Memory B cell (primary cell): Measurements from ENCODE around the gene TYMS.

Experiments
- ATAC-seq: fragments of 150-1000 bp; cut with Tn5 transposase; 2 replicates; pipeline ENCODE4 v1.10.0; 2021; ENCODE audit warnings: low read depth, mild to moderate bottlenecking, moderate library complexity
- DNase-seq, 2 donors: peaks; one replicate each; pipeline ENCODE4 v3.0.0; 2022; ENCODE audit warnings: low spot score in 2 of 2
- H3K27ac Mint-ChIP-seq: one replicate; pipeline ENCODE4 v1.8.0; 2022; ENCODE audit warnings: mild to moderate bottlenecking, moderate library complexity, mixed read lengths
- H3K27me3 Mint-ChIP-seq: one replicate; pipeline ENCODE4 v1.8.0; 2022; ENCODE audit warnings: mixed read lengths
- H3K36me3 Mint-ChIP-seq: one replicate; pipeline ENCODE4 v1.8.0; 2022; ENCODE audit warnings: mild to moderate bottlenecking, mixed read lengths
- H3K4me1 Mint-ChIP-seq: one replicate; pipeline ENCODE4 v1.8.0; 2022; ENCODE audit warnings: mixed read lengths
- H3K4me3 Mint-ChIP-seq: one replicate; pipeline ENCODE4 v1.8.0; 2022; ENCODE audit warnings: mild to moderate bottlenecking, moderate library complexity, mixed read lengths
- H3K9me3 Mint-ChIP-seq: one replicate; pipeline ENCODE4 v1.8.0; 2022; ENCODE audit warnings: mixed read lengths

TYMS gene

DNA sequence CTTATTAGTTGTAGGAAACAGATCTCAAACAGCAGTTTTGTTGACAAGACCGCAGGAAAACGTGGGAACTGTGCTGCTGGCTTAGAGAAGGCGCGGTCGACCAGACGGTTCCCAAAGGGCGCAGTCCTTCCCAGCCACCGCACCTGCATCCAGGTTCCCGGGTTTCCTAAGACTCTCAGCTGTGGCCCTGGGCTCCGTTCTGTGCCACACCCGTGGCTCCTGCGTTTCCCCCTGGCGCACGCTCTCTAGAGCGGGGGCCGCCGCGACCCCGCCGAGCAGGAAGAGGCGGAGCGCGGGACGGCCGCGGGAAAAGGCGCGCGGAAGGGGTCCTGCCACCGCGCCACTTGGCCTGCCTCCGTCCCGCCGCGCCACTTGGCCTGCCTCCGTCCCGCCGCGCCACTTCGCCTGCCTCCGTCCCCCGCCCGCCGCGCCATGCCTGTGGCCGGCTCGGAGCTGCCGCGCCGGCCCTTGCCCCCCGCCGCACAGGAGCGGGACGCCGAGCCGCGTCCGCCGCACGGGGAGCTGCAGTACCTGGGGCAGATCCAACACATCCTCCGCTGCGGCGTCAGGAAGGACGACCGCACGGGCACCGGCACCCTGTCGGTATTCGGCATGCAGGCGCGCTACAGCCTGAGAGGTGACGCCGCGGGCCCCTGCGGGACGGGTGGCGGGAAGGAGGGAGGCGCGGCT lies at the start of gene TYMS:
TSS of gene TYMS (plus strand) at position 343 of the 690 bp plus-strand sequence. CDS start at position 433, 90 bp downstream.
- Mint-ChIP-seq H3K9me3 (peaks cover 2% of the 10 kb centered on the region), H3K4me3 (peak within 1 kb of the TSS; percentile 70), H3K4me1 (no peaks in the 10 kb centered on the region), H3K27me3 (peaks cover 13% of the 10 kb centered on the region), H3K36me3 (peaks cover 2% of the 10 kb centered on the region), H3K27ac (no peak within 1 kb of the TSS)
- DNase-seq (peak in 1 of 2 donors; percentile 27), ATAC-seq (peak; percentile 37)

DNA sequence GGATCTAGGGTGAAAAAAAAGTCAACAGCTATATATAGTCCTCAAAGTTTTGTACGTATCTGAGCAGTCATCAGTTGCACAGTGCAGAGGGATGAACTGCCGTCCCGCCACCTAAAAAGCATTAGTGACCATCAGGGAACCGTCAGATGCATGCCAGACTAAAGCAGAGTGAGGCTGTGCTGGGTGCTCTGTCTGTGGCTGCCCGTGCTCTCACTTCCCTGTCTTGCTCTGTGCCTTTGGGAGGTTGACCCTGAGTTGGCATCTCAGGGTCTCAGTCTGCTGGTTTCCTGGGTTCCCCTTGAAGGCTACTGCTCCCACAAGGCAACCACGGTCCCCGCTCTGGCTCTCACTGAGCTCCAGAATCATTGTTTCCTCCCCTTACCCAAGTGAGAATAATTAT lies 49.5 kb upstream of the TYMS start:
- Mint-ChIP-seq H3K27ac (no peak overlapping the region), H3K9me3 (no peaks in the 10 kb centered on the region), H3K27me3 (peaks cover 8% of the 10 kb centered on the region), H3K36me3 (no peaks in the 10 kb centered on the region), H3K4me1 (no peaks in the 10 kb centered on the region), H3K4me3 (no peak overlapping the region)
- DNase-seq (no peak), ATAC-seq (peak; percentile 26)

DNA sequence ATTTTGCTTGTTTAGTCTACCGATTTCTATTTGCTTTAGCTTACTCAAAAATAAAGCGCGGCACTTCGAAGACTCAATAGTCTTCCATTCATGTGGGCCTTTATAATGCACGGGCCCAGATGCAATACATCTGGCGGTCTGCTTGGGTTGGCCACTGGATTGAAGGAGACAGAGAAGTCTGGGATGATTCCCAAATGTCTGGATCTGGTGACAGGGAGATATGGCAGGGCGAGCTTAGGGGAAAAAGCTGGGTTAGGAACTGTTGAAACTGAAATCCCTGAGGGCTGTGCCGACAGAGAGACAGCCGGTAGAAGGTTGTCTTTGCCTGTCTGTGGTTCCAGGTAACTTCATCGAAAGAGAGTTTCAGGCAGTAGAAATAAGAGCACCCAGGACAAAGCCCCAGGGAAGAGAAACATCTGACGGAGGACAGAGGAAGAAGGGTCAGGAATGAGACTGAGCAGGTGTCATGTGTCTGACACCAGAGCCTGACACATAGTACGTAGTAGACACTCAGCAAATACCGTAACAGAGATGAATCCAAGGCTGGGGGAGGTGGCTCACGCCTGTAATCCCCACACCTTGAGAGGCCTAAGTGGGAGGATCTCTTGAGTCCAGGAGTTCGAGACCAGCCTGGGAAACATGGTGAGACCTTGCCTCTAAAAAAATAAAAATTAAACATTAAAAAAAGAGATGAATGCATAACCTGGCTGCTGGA lies 47.1 kb upstream of the TYMS start:
- peaks cover 6% of the 10 kb centered on the region for H3K27me3 Mint-ChIP-seq
- ATAC-seq (no peak), DNase-seq (no peak)
- H3K4me1 Mint-ChIP-seq, result no peaks in the 10 kb centered on the region
- no peak overlapping the region for H3K4me3 Mint-ChIP-seq
- H3K27ac Mint-ChIP-seq, result no peak overlapping the region
- no peaks in the 10 kb centered on the region for H3K9me3 Mint-ChIP-seq
- H3K36me3 Mint-ChIP-seq, result no peaks in the 10 kb centered on the region

DNA sequence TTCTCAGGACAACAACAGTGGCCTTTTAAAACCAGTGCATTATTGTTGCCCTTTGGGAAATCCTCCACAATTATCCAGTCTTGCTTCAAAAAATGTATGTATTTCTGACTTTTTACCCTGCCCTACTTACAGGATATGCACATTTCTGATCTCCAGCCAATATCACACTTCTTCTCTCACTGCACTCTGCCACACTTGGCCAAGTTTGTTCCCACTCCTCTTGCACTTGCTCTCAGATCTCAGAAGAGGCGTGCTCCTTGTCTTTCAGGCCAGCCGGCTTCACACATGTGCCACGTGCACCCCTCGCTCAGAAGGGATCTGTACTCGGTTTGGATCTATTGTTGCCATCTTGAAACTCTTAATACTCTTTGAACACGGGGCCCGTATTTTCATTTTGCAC lies 45.3 kb upstream of the TYMS start:
- H3K27me3 Mint-ChIP-seq, result peaks cover 6% of the 10 kb centered on the region
- H3K9me3 Mint-ChIP-seq, result no peaks in the 10 kb centered on the region

DNA sequence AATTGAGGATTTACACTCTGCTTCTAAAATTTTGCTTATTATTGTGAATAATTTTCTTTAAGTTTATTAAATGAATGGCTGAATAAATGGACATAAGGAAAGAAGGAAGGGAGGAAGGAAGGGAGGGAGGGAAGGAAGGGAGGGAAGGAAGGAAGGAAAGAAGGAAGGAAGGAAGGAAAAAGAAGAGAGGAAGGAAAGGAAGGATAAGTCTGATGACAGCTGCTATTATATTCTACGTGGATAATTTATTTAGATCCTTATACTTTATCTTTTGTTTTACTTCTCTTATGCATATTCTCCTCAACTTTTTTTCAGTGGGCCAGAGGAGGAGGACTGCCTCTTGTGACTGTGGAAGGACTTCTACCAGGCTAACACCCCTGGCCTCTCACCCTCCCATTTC lies 43.3 kb upstream of the TYMS start:
- Mint-ChIP-seq H3K27ac (no peak overlapping the region), H3K4me1 (no peaks in the 10 kb centered on the region), H3K36me3 (no peaks in the 10 kb centered on the region), H3K9me3 (no peaks in the 10 kb centered on the region), H3K27me3 (peaks cover 6% of the 10 kb centered on the region), H3K4me3 (no peak overlapping the region)
- ATAC-seq (no peak), DNase-seq (no peak)

More for the DNA sequence above, 45.3 kb upstream of the TYMS start:
- H3K27ac Mint-ChIP-seq, result no peak overlapping the region
- H3K36me3 Mint-ChIP-seq, result no peaks in the 10 kb centered on the region
- no peak for DNase-seq
- ATAC-seq, result no peak
- H3K4me3 Mint-ChIP-seq, result no peak overlapping the region
- no peaks in the 10 kb centered on the region for H3K4me1 Mint-ChIP-seq

DNA sequence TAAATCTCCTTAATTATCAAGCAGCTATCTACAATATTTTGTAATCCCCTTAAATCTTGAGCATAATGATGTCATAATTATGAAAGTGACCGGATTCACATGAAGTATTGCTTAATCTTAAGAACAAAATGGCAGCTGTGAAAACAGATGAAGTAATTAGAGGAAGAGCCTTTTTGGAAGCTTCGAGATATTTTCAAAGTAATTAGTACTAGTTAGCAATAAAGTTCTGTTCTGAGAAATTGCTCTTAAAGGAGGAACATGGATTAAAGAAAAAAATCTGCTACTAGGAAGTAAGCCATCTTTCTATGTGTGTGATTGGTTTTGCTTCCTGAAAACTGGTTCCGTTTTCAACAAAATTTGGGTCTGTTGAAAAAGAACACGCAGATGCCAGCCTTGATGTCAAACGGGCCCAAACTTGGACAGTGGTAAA lies 42.3 kb upstream of the TYMS start:
- no peak for DNase-seq
- Mint-ChIP-seq H3K36me3 (no peaks in the 10 kb centered on the region), H3K4me3 (no peak overlapping the region), H3K4me1 (no peaks in the 10 kb centered on the region), H3K27me3 (peaks cover 6% of the 10 kb centered on the region), H3K9me3 (no peaks in the 10 kb centered on the region), H3K27ac (no peak overlapping the region)
- ATAC-seq, result no peak

DNA sequence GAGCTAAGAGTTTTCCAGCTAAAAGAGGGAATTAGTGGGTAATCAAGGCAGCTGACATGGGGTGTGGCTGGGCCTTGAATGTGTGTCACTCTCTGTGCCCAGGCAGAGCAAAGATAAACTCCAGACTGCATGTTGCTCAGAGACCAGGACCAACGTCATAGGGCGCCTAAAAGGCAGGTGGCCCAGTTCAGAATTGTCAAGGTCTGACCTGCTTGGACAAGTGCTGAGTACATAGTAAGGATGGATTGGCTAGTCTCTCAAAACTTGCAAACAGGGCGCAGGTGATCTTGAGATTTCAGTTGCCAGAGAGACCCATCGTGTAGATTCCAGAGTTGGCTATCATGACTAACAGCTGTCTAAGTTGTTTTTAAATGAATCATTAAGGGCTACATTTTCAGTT lies 41.7 kb upstream of the TYMS start:
- no peak for DNase-seq
- H3K36me3 Mint-ChIP-seq, result no peaks in the 10 kb centered on the region
- H3K4me1 Mint-ChIP-seq, result no peaks in the 10 kb centered on the region
- no peaks in the 10 kb centered on the region for H3K9me3 Mint-ChIP-seq
- no peak for ATAC-seq
- no peak overlapping the region for H3K4me3 Mint-ChIP-seq
- H3K27me3 Mint-ChIP-seq, result peaks cover 6% of the 10 kb centered on the region
- no peak overlapping the region for H3K27ac Mint-ChIP-seq

DNA sequence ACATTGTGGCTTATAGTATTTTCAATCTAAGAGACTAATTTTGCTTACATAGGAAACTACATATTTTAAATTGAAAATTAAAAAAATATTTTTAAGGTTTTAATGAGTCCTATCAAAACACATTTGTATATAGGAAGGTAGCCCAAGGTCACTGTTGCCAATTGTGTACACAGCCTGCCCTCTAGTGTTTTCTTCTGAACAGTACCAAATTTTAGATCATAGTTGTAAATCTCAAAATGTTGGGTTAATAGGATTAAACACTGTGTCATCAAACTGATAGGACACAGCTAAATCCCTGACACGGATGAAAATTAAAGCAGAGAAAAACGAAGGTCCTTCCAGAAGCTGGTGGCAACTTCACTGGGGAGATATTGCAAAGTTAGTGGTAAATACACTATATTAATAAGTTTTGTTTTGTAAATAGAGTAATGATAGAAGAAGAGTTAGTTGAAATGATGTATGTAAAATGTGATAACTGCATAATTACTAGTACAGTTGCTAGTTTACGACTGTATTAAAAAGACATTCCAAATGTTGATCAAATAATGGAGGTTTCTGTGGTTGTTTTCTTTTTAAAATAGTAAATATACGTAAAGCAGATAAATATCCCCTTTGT lies 41.0 kb upstream of the TYMS start:
- Mint-ChIP-seq H3K27ac (no peak overlapping the region), H3K27me3 (peaks cover 6% of the 10 kb centered on the region), H3K4me3 (no peak overlapping the region), H3K36me3 (no peaks in the 10 kb centered on the region), H3K9me3 (no peaks in the 10 kb centered on the region), H3K4me1 (no peaks in the 10 kb centered on the region)
- DNase-seq (no peak), ATAC-seq (no peak)

DNA sequence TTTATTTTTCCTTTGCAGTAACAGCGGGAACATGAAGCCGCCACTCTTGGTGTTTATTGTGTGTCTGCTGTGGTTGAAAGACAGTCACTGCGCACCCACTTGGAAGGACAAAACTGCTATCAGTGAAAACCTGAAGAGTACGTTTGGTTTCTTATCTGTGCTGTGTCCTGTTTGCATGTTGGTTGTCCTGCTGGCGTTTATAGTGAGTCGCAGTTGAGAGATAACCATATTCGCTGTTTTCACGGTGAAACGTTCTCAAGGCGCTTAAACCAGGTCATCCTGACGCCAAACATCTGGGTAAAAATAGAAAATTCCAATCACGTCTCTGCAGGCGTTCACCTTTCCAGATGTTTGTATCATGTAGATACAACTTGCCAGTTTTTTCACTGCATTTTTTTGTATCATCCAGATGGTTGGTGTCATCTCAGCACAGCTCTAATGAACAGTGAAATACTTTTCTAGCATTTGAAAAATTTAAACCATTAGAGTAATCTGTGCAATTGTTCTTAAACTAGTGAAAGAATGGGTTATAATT lies 39.4 kb upstream of the TYMS start:
- H3K27ac Mint-ChIP-seq, result no peak overlapping the region
- H3K36me3 Mint-ChIP-seq, result no peaks in the 10 kb centered on the region
- no peak for DNase-seq
- ATAC-seq, result no peak
- no peak overlapping the region for H3K4me3 Mint-ChIP-seq
- H3K4me1 Mint-ChIP-seq, result no peaks in the 10 kb centered on the region
- H3K9me3 Mint-ChIP-seq, result no peaks in the 10 kb centered on the region
- H3K27me3 Mint-ChIP-seq, result peaks cover 2% of the 10 kb centered on the region

DNA sequence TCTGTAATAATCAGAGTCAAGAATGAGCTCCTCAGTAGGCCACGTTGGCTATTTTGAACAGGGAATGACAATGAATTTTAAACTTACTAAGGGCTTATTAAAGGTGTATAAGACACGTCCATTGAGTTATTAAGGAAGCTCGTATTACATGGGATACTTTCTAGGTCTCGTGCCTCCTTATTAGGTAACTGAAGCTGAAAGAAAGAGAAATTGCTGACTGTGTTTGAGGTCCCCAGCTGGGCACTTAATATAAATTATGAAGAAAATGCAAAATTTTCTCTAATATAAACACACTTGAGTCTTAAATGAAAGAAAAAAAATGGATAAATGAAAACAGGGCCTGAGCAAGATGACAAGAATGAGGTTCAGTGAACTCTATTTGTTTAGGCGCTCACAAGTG lies 38.8 kb upstream of the TYMS start:
- no peak for DNase-seq
- Mint-ChIP-seq H3K36me3 (no peaks in the 10 kb centered on the region), H3K4me1 (no peaks in the 10 kb centered on the region), H3K27me3 (peaks cover 2% of the 10 kb centered on the region), H3K4me3 (no peak overlapping the region), H3K27ac (no peak overlapping the region), H3K9me3 (no peaks in the 10 kb centered on the region)
- ATAC-seq, result no peak

DNA sequence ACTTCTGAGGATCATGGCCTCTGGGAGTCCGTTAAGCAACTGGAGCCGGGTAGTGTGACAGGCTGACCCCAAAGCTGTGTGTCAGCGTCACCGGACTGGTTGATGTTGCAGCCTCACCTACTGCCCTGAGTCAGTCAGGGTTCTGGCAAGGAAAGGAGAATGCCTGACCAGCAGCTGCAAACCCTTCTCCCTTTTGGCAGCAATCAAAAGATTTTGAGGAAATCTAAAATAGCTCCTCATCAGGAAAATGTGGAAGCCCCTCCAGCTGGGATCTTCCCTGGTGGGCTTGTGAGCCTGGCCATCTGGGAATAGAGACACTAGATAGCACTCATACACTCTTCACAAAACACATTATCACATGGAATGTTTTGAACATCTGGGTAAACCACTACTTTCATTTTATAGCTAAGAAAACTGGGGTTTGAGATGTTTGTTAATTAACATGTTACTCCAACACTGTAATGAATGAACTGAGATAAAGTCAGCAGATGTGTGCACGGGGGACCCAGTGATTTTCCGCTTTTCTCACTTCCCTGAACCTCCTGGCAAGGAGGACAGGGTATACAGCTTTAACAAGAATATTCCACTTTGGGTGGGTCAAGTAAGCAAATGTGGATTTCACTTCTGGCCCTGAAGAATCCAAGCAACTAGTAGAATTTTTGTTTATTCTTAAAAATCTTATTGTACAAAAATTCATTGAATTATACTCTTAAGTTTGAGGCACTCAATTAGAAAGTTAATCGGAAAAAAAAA lies 36.0 kb upstream of the TYMS start:
- ATAC-seq (no peak), DNase-seq (no peak)
- Mint-ChIP-seq H3K4me1 (no peaks in the 10 kb centered on the region), H3K4me3 (no peak overlapping the region), H3K27ac (no peak overlapping the region), H3K9me3 (no peaks in the 10 kb centered on the region), H3K27me3 (peaks cover 2% of the 10 kb centered on the region), H3K36me3 (no peaks in the 10 kb centered on the region)

DNA sequence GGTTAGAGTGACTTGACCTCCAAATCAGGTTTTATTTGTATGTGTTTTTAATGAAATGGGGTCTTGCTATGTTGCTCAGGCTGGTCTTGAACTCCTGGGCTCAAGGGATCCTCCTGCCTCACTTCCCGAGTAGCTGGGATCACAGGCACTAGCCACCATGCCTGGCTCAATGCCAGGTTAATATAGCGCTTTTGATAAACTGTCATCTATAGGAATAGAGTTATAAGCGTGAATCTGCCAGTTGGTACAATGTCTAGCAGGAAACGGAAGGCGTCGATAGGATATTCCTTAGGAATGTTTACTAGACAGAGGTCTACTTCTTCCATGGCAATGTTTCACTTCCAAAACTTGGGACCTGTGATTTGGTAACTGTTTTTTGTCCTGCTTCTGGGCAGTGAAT lies 35.2 kb upstream of the TYMS start:
- Mint-ChIP-seq H3K27me3 (peaks cover 2% of the 10 kb centered on the region), H3K36me3 (no peaks in the 10 kb centered on the region), H3K4me1 (no peaks in the 10 kb centered on the region), H3K9me3 (no peaks in the 10 kb centered on the region), H3K4me3 (no peak overlapping the region), H3K27ac (no peak overlapping the region)
- ATAC-seq (no peak), DNase-seq (no peak)

DNA sequence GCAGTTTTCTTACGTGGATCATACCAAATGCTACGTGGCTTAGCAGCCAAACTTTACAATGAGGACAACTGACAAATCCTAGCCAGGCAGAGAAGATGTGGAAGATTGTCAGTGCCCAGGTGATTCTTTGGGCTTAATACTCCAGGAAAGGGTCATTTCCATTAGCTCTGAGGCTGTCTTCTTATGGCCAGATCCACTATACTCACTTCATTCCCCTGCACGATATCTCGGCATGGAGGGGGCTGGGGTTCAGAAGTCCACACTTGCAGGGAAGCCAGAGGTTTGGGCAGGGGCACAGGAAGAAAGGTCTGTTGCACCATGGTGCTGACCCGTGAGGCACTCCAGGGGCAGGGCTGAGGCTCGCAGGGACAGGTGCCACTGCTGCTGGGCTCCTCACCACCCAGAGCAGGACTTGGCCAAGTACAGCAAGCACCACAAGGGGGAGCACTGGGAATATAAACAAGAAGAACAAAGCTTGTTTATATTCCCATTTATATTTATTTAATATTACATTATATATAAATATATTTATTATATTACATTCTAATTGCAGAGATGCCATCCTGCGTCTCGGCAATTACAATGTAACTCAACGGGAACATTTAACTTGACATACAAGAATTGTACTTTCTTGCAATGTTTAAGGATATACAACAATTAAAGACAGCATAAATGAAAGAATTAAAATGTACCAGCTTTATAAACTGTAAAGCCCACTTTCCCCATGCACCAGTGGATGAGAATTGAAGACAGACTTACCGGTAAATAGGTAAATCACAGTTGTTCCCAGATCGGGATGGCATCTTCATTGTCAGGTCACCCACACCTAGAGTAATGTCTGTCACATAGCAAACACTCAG lies 33.5 kb upstream of the TYMS start:
- ATAC-seq (peak; percentile 46), DNase-seq (peak; percentile 22 to 23)
- no peaks in the 10 kb centered on the region for H3K9me3 Mint-ChIP-seq
- no peak overlapping the region for H3K27ac Mint-ChIP-seq
- no peak overlapping the region for H3K4me3 Mint-ChIP-seq
- no peaks in the 10 kb centered on the region for H3K36me3 Mint-ChIP-seq
- H3K4me1 Mint-ChIP-seq, result no peaks in the 10 kb centered on the region
- H3K27me3 Mint-ChIP-seq, result peaks cover 2% of the 10 kb centered on the region
